Brain pericyte (primary cell): ENCODE measurements around the gene RUBCNL.

Experiments used
- DNase-seq: peaks from one replicate; pipeline ENCODE4 v3.0.0-alpha.2; 2012; ENCODE audit warnings: low read depth, low spot score

RUBCNL gene

DNA sequence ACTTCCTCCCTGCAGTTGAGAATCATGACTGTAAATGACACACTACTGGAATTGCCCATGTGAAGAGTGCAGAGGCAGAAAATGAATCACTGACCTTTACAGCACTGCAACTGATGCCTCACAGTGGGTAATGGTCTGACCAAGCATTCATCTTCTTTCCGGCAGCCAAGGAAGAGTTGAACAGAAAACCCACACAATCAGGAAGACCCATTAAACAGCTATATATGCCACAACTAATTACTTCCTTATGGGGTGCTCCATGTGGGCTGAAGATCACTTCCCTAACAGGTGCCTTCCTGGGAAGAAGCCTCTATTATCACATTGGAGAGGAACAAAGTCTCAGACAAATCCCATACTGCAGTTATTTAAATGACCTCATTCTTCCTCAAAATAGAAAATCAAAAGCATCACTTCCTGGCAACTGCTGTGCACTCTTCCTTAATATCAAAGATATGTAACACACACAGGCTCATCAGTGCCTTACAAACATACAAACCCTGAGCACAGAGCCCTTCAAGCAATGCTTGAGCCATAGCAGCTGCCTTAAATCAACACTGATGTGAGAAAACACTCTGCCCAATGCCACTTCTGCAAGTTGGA lies 45.8 kb downstream of the RUBCNL start:
- peak; percentile 47 for DNase-seq

DNA sequence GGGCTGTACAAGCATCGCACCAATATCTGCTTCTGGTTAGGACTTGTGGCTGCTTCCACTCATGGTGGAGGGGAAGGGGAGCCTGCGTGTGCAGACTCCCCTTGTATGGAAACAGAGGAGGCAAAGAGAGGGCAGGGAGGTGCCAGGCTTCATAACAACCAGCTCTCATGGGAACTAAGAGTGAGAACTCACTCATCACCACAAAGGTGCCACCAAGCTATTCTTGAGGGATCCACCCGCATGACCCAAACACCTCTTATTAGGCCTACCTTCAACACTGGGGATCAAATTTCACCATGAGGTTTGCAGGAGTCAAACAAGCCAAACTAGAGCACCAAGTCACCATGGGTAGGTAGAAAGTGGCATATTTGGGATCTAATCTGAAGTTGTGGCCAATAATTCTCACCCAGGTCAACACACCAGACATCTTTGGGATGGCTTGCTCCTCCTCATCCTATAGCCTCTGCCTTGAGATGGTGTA lies 46.4 kb downstream of the RUBCNL start:
- no peak for DNase-seq

DNA sequence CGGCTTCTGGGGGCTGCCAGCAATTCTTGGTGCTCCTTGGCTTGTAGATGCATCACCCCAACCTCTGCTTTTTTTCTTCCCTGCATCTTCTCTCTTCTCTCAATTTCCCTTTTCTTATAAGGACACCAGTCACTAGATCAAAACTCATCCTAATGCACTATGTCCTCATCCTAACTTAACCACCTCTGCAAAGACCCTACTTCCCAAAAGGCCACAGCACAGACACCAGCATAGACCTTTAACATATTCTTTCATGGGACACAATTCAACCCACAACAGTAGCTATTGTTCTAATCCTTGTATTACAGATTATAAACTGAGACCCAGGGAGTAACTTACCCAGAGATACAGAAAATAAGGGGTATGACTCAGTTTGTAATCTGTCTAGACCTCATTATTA lies 47.0 kb downstream of the RUBCNL start:
- DNase-seq = no peak

DNA sequence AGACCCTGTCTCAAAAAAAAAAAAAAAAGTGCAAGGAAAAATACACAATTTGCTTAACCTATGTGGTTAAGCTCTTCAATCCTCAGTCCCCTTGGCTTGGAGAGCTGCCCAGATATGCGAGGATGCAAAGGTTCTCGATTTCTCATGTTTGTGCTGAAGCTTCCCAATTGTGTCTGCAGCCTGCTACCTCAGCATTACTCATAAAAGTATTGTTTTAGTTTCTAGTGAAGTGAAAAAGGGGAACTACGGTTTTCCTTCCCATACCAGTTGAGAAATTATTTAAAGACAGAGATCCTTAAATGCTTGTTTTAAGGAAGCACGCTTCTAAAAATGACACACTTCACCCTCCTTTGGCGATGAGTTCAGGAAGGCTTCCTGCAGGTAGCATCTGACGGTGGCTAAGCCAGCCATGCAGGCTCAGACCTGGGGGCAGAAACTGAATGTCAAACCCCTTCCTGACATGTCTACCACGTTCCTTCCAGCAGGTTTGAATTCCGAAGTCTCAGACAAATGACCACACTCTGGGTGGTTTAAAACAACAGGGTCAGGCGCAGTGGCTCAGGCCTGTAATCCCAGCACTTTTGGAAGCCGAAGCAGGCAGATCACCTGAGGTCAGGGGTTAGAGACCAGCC lies 47.9 kb downstream of the RUBCNL start:
- peak; percentile 86 for DNase-seq

DNA sequence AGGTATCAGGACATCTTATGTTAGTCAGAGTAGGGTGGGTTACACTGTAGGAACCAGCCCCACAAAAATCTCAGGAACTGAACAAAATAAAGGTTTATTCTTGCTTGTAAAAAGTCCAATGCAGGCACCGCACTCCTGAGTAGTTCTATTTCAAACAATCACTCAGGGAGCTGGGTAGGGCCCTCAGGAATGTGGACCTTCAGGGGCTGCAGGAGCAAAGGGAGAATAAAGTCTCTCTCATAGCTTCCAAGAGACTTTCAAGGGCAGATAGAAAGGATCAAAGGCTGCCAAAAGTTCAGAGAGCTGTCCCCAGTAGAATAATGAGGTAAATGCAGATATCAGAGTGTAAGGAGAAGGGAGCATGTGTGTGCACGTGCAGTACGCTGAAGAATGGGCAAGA lies 49.4 kb downstream of the RUBCNL start:
- no peak for DNase-seq

DNA sequence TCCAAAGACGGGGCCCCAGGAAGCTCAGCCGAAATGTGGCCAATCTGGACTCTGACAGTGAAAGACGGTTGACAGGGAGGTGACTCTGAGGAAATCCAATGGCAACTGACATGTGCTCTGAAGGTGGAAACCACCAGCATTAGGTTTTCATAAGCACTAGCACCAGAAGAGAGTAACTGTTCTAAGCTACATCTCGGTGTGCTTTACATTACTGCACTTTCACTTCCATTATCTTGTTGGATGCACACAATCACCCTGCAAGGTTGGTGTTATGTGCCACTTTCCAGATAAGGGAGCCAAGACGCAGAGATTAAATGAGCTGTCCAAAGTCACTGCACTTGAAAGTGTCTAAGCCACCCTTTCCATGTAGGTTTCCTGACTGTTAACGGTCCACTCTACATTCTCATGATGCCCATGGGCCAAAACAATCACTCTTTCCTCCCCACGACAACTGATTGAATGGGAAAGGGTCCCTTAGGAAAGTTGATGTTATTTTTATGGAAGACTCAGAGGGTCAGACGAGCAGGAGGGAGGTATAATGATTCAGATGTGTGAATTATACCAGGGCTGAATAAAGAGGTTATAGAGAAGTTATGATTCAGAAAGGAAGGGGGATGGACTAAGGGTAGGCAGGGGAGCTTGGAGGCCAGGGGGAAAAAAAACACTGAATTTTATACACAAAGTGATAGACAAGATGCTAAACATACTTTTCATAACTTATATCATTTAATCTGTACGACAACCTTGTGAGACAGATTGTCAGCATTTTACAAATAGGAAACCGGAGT lies 52.8 kb downstream of the RUBCNL start:
- DNase-seq = no peak

DNA sequence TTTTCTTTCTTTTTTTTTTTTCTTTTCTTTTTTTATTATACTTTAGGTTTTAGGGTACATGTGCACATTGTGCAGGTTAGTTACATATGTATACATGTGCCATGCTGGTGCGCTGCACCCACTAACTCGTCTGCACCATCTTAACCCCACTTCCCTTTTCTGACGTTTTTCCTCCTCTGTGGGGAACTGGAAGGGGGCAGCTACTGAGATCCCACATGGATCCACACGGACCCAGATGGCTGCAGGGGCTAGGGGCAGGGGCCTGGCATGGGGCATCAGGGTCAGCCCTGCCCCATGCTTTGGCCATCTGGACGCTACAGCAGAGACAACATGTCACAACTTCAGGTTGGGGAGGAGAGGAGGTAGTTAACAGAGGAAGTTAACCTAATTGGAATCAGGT lies 54.3 kb downstream of the RUBCNL start:
- DNase-seq = no peak

DNA sequence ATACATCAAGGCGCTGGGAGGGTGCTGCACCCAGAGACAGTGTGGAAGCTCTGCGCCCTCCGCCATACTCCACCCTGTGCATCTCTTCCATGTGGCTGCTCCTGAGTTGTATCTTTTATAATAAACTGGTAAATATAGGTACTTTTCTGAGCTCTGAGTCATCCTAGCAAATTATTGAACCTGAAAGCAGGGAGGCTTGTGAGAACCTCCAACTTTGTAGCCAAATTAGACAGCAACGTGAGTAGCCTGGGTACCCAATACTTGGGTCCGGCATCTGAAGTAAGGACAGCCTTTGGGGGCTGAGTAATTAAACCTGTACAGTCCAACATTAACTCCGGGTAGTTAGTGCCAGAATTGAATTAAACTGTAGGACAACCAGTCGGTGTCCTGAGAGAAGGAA lies 57.4 kb downstream of the RUBCNL start:
- no peak for DNase-seq

DNA sequence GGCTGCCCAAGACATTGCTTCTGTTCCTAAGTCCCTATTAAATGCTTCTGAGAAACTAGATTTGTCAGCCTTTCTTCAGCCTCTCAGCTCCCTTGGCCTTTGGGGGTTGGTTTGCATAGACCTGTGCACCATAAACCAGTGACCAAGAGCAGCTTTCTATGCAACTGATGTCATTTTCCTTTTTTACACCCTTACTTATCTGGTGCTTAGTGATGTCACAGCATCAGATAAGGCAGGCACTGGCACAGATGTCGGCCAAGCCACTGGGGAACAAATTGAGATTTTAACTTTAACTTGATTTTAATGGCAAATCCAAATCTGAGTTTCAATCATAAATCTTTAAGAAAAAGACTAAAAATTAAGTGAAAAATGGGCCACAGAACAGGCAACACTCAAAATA lies 59.8 kb downstream of the RUBCNL start:
- DNase-seq = no peak

DNA sequence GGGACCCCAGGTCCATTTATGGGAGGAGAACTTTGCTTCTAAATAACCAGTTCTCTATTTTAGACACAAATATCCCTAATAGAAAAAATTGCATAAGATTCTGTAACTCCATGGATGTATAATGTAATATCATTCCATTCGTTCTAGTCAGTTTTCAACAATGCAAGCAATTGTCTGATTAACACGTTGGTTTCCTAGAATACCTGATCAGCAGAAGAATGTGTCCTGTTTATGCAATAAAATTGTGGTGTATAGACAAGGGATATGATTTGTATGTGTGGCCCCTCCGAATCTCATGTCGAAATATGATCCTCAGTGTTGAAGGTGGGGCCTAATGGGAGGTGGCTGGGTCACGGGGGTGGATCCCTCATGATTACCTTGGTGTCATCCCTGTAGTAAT lies 62.1 kb downstream of the RUBCNL start:
- DNase-seq = no peak

DNA sequence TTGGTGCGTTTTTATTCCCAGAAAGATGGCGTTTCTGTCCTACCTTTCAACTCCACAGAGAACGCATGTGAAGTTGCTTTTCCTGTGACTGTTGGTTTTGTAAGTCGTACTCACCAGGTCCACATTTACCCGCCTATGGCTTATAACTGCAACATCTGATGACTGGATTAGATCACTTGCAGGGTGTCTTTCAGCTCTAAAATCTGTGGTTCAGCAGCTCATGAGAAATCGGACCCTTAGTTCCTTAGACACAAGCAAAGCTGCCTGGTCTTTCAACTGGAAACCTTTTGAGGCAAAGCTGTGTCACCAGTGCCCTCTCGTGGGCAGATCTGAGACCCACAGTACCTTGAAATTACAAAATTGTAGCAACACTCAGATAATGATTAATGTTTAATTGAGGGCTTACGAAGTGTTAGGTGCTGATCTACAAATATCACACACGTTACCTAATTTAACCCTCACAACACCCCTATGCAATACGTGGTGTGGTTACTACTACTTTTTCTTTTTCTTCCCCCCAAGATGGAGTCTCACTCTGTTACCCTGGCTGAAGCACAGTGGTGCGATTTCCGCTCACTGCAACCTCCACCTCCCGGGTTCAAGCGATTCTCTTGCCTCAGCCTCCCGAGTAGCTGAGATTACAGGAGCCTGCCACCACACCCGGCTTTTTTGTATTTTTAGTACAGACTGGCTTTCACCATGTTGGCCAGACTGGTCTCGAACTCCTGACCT lies 65.4 kb downstream of the RUBCNL start:
- peak; percentile 10 for DNase-seq

DNA sequence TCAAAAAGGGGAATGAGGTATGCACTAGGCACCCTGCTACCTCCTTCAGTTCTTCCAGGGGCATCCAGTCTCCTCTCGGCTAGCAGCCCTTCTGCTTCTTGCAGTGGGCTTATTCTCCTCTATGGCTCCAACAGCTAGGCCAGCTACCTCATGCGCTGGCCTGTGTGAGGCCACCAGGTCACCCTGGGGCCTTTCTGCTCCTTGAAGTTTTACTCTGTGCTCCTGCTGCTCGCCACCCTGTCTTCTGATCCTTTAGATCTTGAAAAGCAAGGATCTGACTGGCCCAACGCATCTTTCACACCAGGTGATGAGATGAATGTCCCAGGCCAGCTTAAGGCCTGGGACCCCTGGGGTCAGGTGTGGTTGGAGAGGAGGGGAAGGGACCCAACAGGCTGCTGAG lies 66.2 kb downstream of the RUBCNL start:
- DNase-seq = no peak

DNA sequence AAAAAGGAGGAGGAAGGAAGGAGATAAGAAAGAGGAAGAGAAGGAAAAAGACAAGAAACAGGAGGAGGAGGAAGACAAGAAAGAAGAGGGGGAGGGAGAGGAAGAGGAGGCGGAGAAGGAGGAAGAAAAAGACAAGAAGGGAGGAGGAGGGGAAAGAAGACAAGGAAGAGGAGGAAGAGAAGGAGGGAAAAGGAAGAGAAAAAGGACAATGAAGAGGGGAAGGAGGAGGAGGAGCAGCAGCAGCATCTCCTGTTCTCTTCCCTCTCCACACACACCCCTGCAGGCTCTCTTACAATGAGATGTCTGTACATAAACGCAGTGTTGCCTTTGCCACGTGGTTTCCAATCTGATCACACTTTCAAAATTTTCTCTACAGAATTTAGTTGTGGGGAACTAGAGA lies 66.6 kb downstream of the RUBCNL start:
- no peak for DNase-seq

DNA sequence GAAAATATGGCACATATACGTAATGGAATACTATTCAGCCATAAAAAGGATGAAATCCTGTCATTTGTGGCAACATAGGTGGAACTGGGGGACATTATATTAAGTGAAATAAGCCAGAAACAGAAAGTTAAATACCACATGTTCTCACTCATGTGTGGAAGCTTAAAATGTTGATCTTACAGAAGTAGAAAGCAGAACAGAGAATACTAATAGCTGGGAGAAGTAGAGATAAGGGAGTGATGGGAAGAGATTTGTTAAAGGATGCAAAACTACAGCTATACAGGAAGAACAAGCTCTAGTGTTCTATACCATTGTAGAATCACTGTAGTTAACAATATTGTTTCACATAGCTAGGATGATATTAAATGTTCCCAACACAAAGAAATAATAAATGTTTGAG lies 68.1 kb downstream of the RUBCNL start:
- DNase-seq = no peak

DNA sequence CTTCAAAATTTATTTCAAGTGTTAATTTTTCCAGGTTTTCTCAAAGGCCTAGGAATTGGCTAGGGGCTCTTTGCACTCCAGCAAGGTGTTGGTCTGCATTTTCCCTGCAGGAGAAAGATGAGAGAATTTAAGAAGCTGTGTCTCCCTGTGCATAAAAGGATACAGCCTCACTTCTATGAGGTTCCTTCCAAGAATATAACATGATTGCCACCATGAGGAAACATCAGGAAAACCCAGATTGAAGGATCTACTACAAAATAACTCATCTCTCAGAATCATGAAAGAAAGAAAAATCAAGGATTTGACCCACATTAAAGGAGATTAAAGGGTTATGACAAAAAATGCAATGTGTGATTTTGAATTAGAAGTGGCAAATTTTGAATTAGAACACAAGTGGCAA lies 69.9 kb downstream of the RUBCNL start:
- no peak for DNase-seq

DNA sequence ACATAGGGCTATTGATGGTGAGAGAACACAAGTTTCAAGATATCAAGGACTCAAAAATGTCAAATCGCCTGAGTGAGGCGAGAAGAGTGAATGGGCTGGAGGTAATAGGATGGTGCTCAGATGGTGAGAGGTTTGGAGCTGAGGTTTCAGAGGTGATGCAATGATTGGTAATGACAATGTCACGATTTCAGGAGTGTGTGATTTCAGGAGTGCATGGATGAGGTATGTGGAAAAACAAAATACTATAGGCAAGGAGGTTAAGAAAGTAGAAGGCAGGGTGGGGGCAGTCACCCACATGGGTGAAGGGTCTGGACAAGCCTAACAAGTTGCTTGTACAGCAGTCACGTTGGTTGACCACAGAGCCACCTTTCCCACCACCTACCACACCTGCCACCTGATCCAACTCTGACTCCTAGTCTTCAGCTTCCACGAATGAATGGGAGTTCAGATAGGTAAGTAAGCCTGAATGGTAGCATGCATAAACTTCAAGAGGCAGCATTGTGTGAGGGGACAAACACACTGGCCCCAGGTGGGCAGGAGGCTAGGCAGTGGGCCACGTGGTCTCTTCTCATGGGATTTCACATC lies 71.5 kb downstream of the RUBCNL start:
- DNase-seq = no peak

DNA sequence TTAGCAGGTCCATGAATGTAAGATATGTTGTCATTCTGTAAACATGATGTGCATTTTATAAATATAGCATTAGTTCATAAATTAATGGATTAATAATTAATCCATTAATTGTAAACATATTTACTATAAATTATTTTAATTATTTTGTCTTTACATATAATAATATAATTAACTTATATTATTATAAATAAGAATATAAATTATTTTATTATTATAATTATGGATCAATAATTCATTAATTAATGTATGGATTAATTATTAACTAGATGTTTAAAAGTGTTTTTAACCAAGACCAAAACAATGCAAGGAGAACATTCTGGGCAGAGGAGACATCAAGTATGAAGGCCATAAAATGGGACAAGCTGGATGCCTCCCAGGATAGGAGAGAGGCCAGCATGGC lies 72.0 kb downstream of the RUBCNL start:
- no peak for DNase-seq

DNA sequence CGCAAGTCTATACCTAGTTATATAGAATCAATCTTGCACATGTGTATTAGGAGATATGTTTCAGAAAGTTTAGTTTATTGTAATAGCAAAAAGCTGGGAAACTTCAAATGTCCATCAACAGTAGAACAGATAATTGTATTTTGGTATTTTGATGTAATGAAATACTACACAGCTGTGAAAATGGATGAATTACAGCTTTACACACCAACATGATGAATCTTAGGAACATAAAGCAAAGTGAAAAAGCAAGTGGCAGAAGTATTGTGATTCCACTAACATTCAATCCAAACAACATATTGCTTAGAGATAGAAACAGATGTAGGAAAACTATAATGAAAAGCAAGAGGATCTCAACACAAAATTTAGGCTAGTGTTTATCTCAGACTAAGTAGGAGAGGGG lies 72.5 kb downstream of the RUBCNL start:
- no peak for DNase-seq

DNA sequence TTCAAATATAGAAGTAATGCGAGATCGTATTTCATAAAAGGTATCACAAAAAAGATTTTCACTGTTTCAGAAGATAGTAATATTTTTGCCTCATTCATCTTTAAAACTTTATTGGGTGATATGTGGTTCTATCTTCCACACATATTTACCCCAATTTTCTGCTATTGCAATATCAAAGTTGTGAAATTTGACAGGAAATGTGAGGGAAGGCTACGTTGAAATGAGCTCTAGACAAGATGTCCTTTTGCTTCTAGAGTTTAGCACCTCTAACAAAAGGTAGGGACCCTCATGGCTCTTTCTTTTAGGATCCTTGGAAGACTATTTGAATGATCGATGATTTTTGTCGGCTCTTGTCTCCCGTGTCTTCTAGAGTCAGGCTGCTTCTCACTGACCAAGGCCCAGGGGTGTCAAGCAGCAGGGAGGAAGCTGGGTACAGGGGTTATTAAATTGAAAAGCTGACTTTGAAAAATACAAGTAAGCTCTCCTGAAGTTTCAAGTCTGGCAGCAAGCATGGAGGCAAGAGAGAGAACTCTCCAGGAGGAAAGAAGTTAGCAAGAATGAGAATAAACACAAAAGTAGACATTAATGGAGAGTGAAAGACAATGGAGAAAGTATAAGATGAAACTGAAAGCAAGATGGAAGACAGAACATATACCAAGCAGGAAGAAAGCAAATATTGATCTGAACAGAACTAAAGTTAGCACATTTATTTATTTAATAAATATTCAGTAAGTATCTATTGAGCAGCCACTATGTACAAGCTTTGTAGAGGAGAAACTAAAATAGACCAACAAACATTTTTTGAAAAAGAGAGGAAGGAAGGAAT lies 73.4 kb downstream of the RUBCNL start:
- DNase-seq = no peak

DNA sequence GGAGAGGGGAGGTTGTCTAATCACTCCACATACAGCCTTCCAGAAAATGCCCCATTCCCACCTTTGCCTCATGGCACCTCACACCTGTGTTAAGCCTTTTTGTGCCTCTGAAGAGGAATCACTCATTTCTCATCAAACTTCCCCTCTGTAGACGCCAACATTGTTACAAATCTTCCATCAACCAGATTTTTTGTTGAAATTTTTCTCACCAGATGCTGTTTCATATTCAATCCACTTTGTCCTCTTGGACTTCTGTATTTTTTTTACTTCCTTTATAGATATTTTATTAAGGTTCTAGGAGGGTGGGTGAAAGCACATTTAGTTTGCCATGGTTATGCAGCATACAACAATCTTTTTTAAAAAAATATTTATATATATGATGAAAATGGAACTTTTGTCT lies 74.0 kb downstream of the RUBCNL start:
- DNase-seq = no peak

DNA sequence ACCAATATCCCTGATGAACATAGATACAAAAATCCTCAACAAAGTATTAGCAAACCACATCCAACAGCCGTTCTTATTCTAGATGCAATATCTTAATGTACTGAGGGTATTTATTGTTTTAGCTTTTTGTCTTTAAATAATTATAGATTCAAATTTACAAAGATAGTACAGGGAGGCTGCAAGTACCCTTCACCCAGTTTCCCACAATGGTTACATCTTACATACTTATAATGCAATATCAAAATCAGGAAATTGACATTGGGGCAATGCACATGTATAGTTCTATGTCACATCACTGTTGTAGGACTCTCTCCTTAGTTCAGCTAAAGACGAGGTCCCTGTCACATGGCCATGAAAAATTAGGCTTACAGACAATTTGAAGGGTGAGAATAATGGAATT lies 75.8 kb downstream of the RUBCNL start:
- no peak for DNase-seq
